Measurements from ENCODE around the gene ALDH3B1. TPM values are rescaled to one million over a fixed set of nuclear protein-coding genes. Genes with fewer than 3 reads are reported as not detected.
"Not testable (repeated sequence)": the region's sequence is repeated elsewhere in the genome, so short reads cannot be mapped to it uniquely, and the experiment has no call there.

The ALDH3B1 gene
- total RNA-seq (2014; rRNA removed; shearing (Covaris generic); ENCODE audit: low replicate concordance) = 0.40 TPM in 1 of 2 replicates, not detected in the other

- peak within 1 kb of the TSS; percentile 58 for H3K4me2 ChIP-seq (ENCODE audit: low read depth, low read length, poor library complexity, severe bottlenecking)
- peak within 1 kb of the TSS; percentile 35 for H3K9ac ChIP-seq (ENCODE audit: low read length)
- H3K36me3 ChIP-seq (ENCODE audit: insufficient read depth, low read length) = no peaks in the 10 kb centered on the region
- no peaks in the 10 kb centered on the region for H4K20me1 ChIP-seq (ENCODE audit: insufficient read depth, low read depth, low read length)
- H3K79me2 ChIP-seq (ENCODE audit: low read length) = no peaks in the 10 kb centered on the region
- peak; percentile 78 for DNase-seq
- no peak within 1 kb of the TSS for H3K27ac ChIP-seq (ENCODE audit: low read length)
- H3K27me3 ChIP-seq (ENCODE audit: low read length) = no peaks in the 10 kb centered on the region
- H3K4me1 ChIP-seq (ENCODE audit: low read length) = peaks cover 25% of the 10 kb centered on the region
- H2AFZ ChIP-seq (ENCODE audit: low read length) = no peak within 1 kb of the TSS; the same call in 1 of the 2 replicates
- H3K4me3 ChIP-seq (ENCODE audit: low read length) = no peak within 1 kb of the TSS
- H3K9me2 ChIP-seq (replicated peaks; ENCODE audit: insufficient read depth, low read length) = no peaks in the 10 kb centered on the region
- no peaks in the 10 kb centered on the region for H3K9me3 ChIP-seq (ENCODE audit: low read length)
These were observed at the start of gene ALDH3B1 for GRCh38 chr11:68010090-68011041. Gene ALDH3B1 (plus strand): TSS chr11:68010327. CDS start chr11:68015298, 4,971 bp downstream.

- not testable (repeated sequence) for H3K4me2 ChIP-seq (ENCODE audit: low read depth, low read length, poor library complexity, severe bottlenecking); H3K4me3 ChIP-seq (ENCODE audit: low read length); DNase-seq; H3K27me3 ChIP-seq (ENCODE audit: low read length); H3K9me2 ChIP-seq (replicated peaks; ENCODE audit: insufficient read depth, low read length); H3K27ac ChIP-seq (ENCODE audit: low read length); H2AFZ ChIP-seq (ENCODE audit: low read length); H3K36me3 ChIP-seq (ENCODE audit: insufficient read depth, low read length); H4K20me1 ChIP-seq (ENCODE audit: insufficient read depth, low read depth, low read length); H3K79me2 ChIP-seq (ENCODE audit: low read length); H3K9me3 ChIP-seq (ENCODE audit: low read length); H3K4me1 ChIP-seq (ENCODE audit: low read length); H3K9ac ChIP-seq (ENCODE audit: low read length)
These were observed 46.9 kb upstream of the ALDH3B1 start for GRCh38 chr11:67963217-67963616.

- not testable (repeated sequence) for DNase-seq; H3K4me2 ChIP-seq (ENCODE audit: low read depth, low read length, poor library complexity, severe bottlenecking); H3K9me2 ChIP-seq (replicated peaks; ENCODE audit: insufficient read depth, low read length); H4K20me1 ChIP-seq (ENCODE audit: insufficient read depth, low read depth, low read length); H3K9me3 ChIP-seq (ENCODE audit: low read length); H2AFZ ChIP-seq (ENCODE audit: low read length); H3K27ac ChIP-seq (ENCODE audit: low read length); H3K4me3 ChIP-seq (ENCODE audit: low read length); H3K9ac ChIP-seq (ENCODE audit: low read length); H3K27me3 ChIP-seq (ENCODE audit: low read length); H3K36me3 ChIP-seq (ENCODE audit: insufficient read depth, low read length); H3K4me1 ChIP-seq (ENCODE audit: low read length); H3K79me2 ChIP-seq (ENCODE audit: low read length)
These were observed 46.2 kb upstream of the ALDH3B1 start for GRCh38 chr11:67963879-67964278.

- not testable (repeated sequence) for DNase-seq; H3K9me3 ChIP-seq (ENCODE audit: low read length); H2AFZ ChIP-seq (ENCODE audit: low read length); H3K27me3 ChIP-seq (ENCODE audit: low read length); H3K4me3 ChIP-seq (ENCODE audit: low read length); H3K79me2 ChIP-seq (ENCODE audit: low read length); H3K9me2 ChIP-seq (replicated peaks; ENCODE audit: insufficient read depth, low read length); H3K9ac ChIP-seq (ENCODE audit: low read length); H3K4me1 ChIP-seq (ENCODE audit: low read length); H3K36me3 ChIP-seq (ENCODE audit: insufficient read depth, low read length); H4K20me1 ChIP-seq (ENCODE audit: insufficient read depth, low read depth, low read length); H3K27ac ChIP-seq (ENCODE audit: low read length); H3K4me2 ChIP-seq (ENCODE audit: low read depth, low read length, poor library complexity, severe bottlenecking)
These were observed 45.4 kb upstream of the ALDH3B1 start for GRCh38 chr11:67964746-67965145.

- H3K4me3 ChIP-seq (ENCODE audit: low read length); DNase-seq; H3K27me3 ChIP-seq (ENCODE audit: low read length); H4K20me1 ChIP-seq (ENCODE audit: insufficient read depth, low read depth, low read length); H3K36me3 ChIP-seq (ENCODE audit: insufficient read depth, low read length); H3K9me2 ChIP-seq (replicated peaks; ENCODE audit: insufficient read depth, low read length); H3K9ac ChIP-seq (ENCODE audit: low read length); H3K4me1 ChIP-seq (ENCODE audit: low read length); H3K79me2 ChIP-seq (ENCODE audit: low read length); H2AFZ ChIP-seq (ENCODE audit: low read length); H3K4me2 ChIP-seq (ENCODE audit: low read depth, low read length, poor library complexity, severe bottlenecking); H3K27ac ChIP-seq (ENCODE audit: low read length); H3K9me3 ChIP-seq (ENCODE audit: low read length): not testable (repeated sequence)
These were observed 44.2 kb upstream of the ALDH3B1 start for GRCh38 chr11:67965830-67966348.

GRCh38 chr11:67974746-67975145, 35.4 kb upstream of the ALDH3B1 start:
- not testable (repeated sequence) for H4K20me1 ChIP-seq (ENCODE audit: insufficient read depth, low read depth, low read length); H3K4me3 ChIP-seq (ENCODE audit: low read length); H3K9me3 ChIP-seq (ENCODE audit: low read length); H3K4me2 ChIP-seq (ENCODE audit: low read depth, low read length, poor library complexity, severe bottlenecking); H2AFZ ChIP-seq (ENCODE audit: low read length); H3K36me3 ChIP-seq (ENCODE audit: insufficient read depth, low read length); H3K9me2 ChIP-seq (replicated peaks; ENCODE audit: insufficient read depth, low read length); H3K79me2 ChIP-seq (ENCODE audit: low read length); H3K4me1 ChIP-seq (ENCODE audit: low read length); DNase-seq; H3K27ac ChIP-seq (ENCODE audit: low read length); H3K27me3 ChIP-seq (ENCODE audit: low read length); H3K9ac ChIP-seq (ENCODE audit: low read length)

- not testable (repeated sequence) for H3K9me2 ChIP-seq (replicated peaks; ENCODE audit: insufficient read depth, low read length); DNase-seq; H3K79me2 ChIP-seq (ENCODE audit: low read length); H3K9ac ChIP-seq (ENCODE audit: low read length); H3K4me1 ChIP-seq (ENCODE audit: low read length); H2AFZ ChIP-seq (ENCODE audit: low read length); H3K27ac ChIP-seq (ENCODE audit: low read length); H3K4me3 ChIP-seq (ENCODE audit: low read length); H3K27me3 ChIP-seq (ENCODE audit: low read length); H3K9me3 ChIP-seq (ENCODE audit: low read length); H3K36me3 ChIP-seq (ENCODE audit: insufficient read depth, low read length); H4K20me1 ChIP-seq (ENCODE audit: insufficient read depth, low read depth, low read length); H3K4me2 ChIP-seq (ENCODE audit: low read depth, low read length, poor library complexity, severe bottlenecking)
These were observed 31.2 kb upstream of the ALDH3B1 start for GRCh38 chr11:67978766-67979418.

- not testable (repeated sequence) for DNase-seq; H3K9ac ChIP-seq (ENCODE audit: low read length); H3K79me2 ChIP-seq (ENCODE audit: low read length); H3K9me2 ChIP-seq (replicated peaks; ENCODE audit: insufficient read depth, low read length); H3K4me3 ChIP-seq (ENCODE audit: low read length); H3K4me2 ChIP-seq (ENCODE audit: low read depth, low read length, poor library complexity, severe bottlenecking); H3K27me3 ChIP-seq (ENCODE audit: low read length); H4K20me1 ChIP-seq (ENCODE audit: insufficient read depth, low read depth, low read length); H3K4me1 ChIP-seq (ENCODE audit: low read length); H3K9me3 ChIP-seq (ENCODE audit: low read length); H3K36me3 ChIP-seq (ENCODE audit: insufficient read depth, low read length); H2AFZ ChIP-seq (ENCODE audit: low read length); H3K27ac ChIP-seq (ENCODE audit: low read length)
These were observed 28.9 kb upstream of the ALDH3B1 start for GRCh38 chr11:67981226-67981625.

Measured in Karpas-422 (cell line).